Esophagus muscularis mucosa (tissue), 4 donors: ENCODE results near the gene HOXC12.

Experiments used
- CTCF ChIP-seq, 3 experiments: fragments of 200-600 bp in 2 of 3; fragments of 450-650 bp in 1 of 3; sonication (generic) in 2 of 3; IDR thresholded peaks; one replicate each; pipeline ENCODE4 v1.5.1; 2017 to 2019; ENCODE audit warnings: antibody characterized with exemption in 3 of 3, mild to moderate bottlenecking in 2 of 3, moderate library complexity in 1 of 3
- EP300 ChIP-seq: sonication (generic); formaldehyde crosslinking; IDR thresholded peaks from one replicate; pipeline ENCODE4 v1.6.1; 2017; ENCODE audit warnings: antibody characterized with exemption
- POLR2AphosphoS5 ChIP-seq, 2 donors: sonication (generic); formaldehyde crosslinking; IDR thresholded peaks; one replicate each; pipeline ENCODE4 v1.6.1; 2017; ENCODE audit warnings: antibody characterized with exemption in 2 of 2

- TF ChIP-seq EP300 (no peak), CTCF (IDR thresholded peaks at IDR 0.05) (no peak), POLR2AphosphoS5 (IDR thresholded peaks at IDR 0.05) (no peak)
Observed at GRCh38 chr12:53954694-53955035, at the start of gene HOXC12.
